Inferior parietal cortex (tissue), 1 donor: ENCODE data around the gene LAGE3.

ENCODE experiments used
- DNase-seq: peaks from one replicate; pipeline ENCODE4 v3.0.0-alpha.2; 2016; ENCODE audit errors: extremely low spot score

The LAGE3 gene

GRCh38 chrX:154478728-154479622 lies at the start of gene LAGE3:
LAGE3 (minus strand) TSS chrX:154479281; CDS start chrX:154478915, 366 bp downstream.
- DNase-seq: peak; percentile 85

GRCh38 chrX:154526901-154527675 lies 48.0 kb upstream of the LAGE3 start:
- DNase-seq: peak; percentile 65

GRCh38 chrX:154525606-154526490 lies 46.8 kb upstream of the LAGE3 start:
- no peak for DNase-seq

GRCh38 chrX:154519389-154519788 lies 40.3 kb upstream of the LAGE3 start:
- DNase-seq: no peak

GRCh38 chrX:154517101-154517781 lies 38.2 kb upstream of the LAGE3 start:
- no peak for DNase-seq

GRCh38 chrX:154516656-154517100 lies 37.6 kb upstream of the LAGE3 start:
- DNase-seq: peak; percentile 34

- DNase-seq: peak; percentile 77
These were observed 37.0 kb upstream of the LAGE3 start, which contains the start of gene FAM3A for GRCh38 chrX:154515966-154516655. FAM3A (minus strand) TSS chrX:154516232; CDS start chrX:154515772, 460 bp downstream.

- DNase-seq: no peak
These were observed 36.2 kb upstream of the LAGE3 start for GRCh38 chrX:154515090-154515965.

- no peak for DNase-seq
These were observed 34.6 kb upstream of the LAGE3 start for GRCh38 chrX:154513716-154514115.

- no peak for DNase-seq
These were observed 33.9 kb upstream of the LAGE3 start for GRCh38 chrX:154512879-154513553.

GRCh38 chrX:154511761-154512160 lies 32.7 kb upstream of the LAGE3 start:
- no peak for DNase-seq

GRCh38 chrX:154509455-154509854 lies 30.4 kb upstream of the LAGE3 start:
- no peak for DNase-seq

GRCh38 chrX:154508384-154508745 lies 29.3 kb upstream of the LAGE3 start:
- DNase-seq: no peak

- DNase-seq: no peak
These were observed 28.7 kb upstream of the LAGE3 start for GRCh38 chrX:154507673-154508383.

GRCh38 chrX:154506483-154507332 lies 27.6 kb upstream of the LAGE3 start:
- no peak for DNase-seq

GRCh38 chrX:154505734-154506133 lies 26.7 kb upstream of the LAGE3 start:
- DNase-seq: no peak

GRCh38 chrX:154502989-154503388 lies 23.9 kb upstream of the LAGE3 start:
- no peak for DNase-seq
